Rectal smooth muscle tissue (tissue), 1 donor: ENCODE measurements around the gene LBX1.

ENCODE experiments used
- H3K27ac ChIP-seq: one replicate; pipeline ENCODE4 v1.7.0; 2013; ENCODE audit warnings: low read depth, low read length, inconsistent platforms
- H3K27me3 ChIP-seq: one replicate; pipeline ENCODE4 v1.7.0; 2013; ENCODE audit warnings: low read length; ENCODE audit not compliant: control insufficient read depth, insufficient read depth
- H3K36me3 ChIP-seq: one replicate; pipeline ENCODE4 v1.7.0; 2013; ENCODE audit warnings: low read length; ENCODE audit not compliant: control insufficient read depth, insufficient read depth
- H3K4me1 ChIP-seq: one replicate; pipeline ENCODE4 v1.7.0; 2013; ENCODE audit warnings: low read length; ENCODE audit not compliant: control insufficient read depth, insufficient read depth
- H3K4me3 ChIP-seq: one replicate; pipeline ENCODE4 v1.7.0; 2013; ENCODE audit warnings: low read length
- H3K9ac ChIP-seq: one replicate; pipeline ENCODE4 v1.7.0; 2013; ENCODE audit warnings: low read length

LBX1 gene

GRCh38 chr10:101228153-101228965, 904 bp downstream of the LBX1 start:
- no peak overlapping the region for H3K4me3 ChIP-seq

GRCh38 chr10:101227429-101228152, 1.7 kb downstream of the LBX1 start:
- Histone ChIP-seq H3K36me3 (no peaks in the 10 kb centered on the region), H3K4me3 (no peak overlapping the region), H3K9ac (no peak overlapping the region)

More at GRCh38 chr10:101228153-101228965, 904 bp downstream of the LBX1 start:
- no peak overlapping the region for H3K27ac ChIP-seq
- peaks cover 7% of the 10 kb centered on the region for H3K4me1 ChIP-seq
- H3K9ac ChIP-seq, result no peak overlapping the region
- H3K27me3 ChIP-seq, result peaks cover 77% of the 10 kb centered on the region
- no peaks in the 10 kb centered on the region for H3K36me3 ChIP-seq

DNA sequence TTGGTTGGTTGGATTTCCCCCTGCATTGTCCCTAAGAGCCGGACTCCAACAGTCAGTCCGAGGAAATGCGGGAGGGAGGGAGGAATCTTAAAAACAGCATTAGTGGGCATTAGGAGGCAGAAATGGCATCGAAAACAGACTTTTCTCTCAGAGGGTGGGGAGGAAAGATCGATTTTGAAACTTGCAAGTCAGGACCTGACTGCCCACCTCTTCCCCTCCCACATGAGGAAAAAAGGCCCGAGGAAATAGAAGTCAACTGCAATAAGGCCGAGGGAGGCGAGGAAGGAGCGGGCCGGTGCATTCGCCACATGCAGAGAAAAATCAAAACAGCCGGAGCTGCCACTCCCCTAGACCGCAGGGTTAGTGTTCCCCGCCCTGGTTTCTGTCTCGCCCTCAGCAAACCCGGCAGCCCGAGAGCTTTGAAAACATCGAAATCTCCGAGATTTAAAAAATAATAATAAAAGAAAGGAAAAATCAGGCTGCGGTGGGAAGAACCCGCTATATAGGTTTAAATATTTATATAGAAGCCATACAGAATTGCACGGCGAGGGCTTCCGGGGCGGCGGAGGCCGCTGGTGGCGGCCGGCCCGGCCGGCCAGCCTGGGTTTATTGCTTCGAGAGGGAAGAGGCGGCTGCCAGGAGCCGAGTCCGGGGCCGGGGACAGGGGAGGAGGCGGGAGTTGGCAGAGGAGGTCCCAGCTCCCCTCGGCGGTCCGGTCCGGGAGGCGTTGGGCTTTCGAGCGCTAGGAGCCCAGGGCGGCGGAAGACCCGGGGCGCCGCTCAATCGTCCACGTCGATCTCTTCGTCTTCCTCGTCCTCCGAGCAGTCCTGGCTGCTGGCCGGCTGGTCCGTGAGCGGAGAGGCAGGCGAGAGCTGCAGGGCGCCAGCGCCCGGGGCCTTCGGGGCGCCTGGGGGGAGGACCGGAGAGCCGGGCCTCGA, 2.5 kb downstream of the LBX1 start:
- H3K27ac ChIP-seq, result no peak overlapping the region
- H3K9ac ChIP-seq, result no peak overlapping the region
- peaks cover 84% of the 10 kb centered on the region for H3K27me3 ChIP-seq
- peaks cover 11% of the 10 kb centered on the region for H3K4me1 ChIP-seq
- H3K36me3 ChIP-seq, result no peaks in the 10 kb centered on the region
- H3K4me3 ChIP-seq, result peak overlapping the region; percentile 24

More at GRCh38 chr10:101227429-101228152, 1.7 kb downstream of the LBX1 start:
- Histone ChIP-seq H3K27me3 (peaks cover 78% of the 10 kb centered on the region), H3K27ac (no peak overlapping the region), H3K4me1 (peaks cover 11% of the 10 kb centered on the region)

- H3K27me3 ChIP-seq, result peaks cover 83% of the 10 kb centered on the region
- H3K4me1 ChIP-seq, result peaks cover 11% of the 10 kb centered on the region
- H3K4me3 ChIP-seq, result peak overlapping the region; percentile 33
- H3K27ac ChIP-seq, result no peak overlapping the region
- H3K36me3 ChIP-seq, result no peaks in the 10 kb centered on the region
- H3K9ac ChIP-seq, result no peak overlapping the region
These were observed 3.3 kb downstream of the LBX1 start for GRCh38 chr10:101225846-101226421.

DNA sequence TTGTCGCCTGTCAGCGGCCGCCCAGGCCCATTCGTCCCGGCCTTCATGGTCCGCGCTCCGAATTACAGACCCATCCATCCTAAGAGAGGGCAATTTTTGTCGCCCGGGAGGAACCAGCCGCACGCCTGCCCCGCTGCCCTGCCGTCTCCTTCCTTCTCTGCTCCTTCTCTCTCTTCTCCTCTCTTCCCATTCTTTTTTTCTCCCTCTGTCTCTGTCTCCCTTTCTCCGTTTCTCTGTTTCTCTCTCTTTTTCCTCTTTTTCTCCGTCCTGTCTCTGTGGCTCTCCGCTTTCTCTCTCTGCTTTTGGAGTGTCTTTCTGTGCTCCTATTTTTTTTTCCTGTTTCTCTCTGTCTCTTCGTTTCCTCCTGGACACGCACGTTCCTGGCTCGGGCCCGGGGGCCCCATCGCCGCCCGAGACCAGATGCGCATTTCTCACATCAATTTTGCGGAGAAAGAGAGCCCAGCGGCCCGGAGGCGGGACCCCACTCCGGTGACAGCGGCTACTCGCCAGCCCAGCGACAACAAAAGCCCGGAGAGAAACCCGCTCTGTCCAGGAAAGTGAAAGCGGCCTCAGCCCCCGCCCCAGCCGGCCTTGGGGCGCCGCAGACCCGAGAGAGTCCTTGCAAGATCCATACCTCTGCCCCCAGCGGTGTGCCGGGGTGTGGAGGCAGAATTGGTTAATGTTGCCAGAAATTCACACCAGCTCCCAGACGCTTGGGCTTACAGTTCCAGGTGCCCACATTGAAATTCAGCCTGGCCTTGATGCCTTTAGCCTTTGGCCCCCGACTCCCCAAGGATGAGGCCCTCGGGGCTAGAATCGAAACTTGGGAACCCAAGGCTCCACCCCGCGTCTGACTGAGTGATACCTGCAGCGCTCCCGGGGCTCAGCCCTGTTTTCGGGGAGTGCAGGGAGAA, 4.1 kb downstream of the LBX1 start:
- Histone ChIP-seq H3K4me3 (peak overlapping the region; percentile 33), H3K36me3 (no peaks in the 10 kb centered on the region), H3K9ac (no peak overlapping the region), H3K4me1 (peaks cover 11% of the 10 kb centered on the region), H3K27me3 (peaks cover 84% of the 10 kb centered on the region), H3K27ac (no peak overlapping the region)

- no peak overlapping the region for H3K4me3 ChIP-seq
These were observed 5.0 kb downstream of the LBX1 start for GRCh38 chr10:101224060-101224909.

DNA sequence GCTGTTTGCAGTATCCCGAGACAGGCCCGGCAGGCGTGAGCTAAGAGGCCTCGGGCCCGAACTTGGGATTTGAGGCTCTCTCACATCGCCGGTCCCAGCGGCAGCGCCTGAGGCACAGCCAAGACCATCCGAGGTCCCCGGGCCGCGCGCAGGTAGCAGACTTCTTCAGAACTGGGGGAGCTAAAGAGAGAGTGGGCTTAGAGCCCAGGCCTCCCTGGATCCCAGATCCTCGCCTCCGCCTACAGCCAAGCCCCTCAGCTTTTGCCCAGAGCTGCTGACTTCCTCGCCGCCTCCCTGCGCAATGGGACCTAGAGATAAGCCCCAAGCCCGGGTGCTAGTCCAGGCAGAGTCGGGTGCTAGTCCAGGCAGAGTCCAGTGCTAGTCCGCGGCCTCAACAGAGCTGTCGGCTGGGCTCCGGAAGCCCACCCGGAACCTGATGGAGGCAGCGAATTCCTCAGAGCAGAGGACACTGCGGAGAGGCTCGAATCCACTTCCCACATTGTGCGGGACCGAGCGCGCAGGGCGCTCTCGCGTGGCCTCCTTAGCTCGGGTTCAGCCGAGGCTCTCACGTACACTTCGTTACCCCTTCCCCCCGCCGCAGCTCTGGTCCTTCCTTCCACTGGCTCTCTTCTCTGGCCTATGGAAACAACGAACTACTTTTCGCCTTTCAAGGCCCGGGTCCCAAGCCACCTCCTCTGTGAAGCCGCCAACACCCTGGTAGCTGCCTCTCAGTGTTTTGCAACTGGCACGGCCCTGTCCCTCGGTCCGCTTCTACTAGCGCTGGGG, 5.8 kb downstream of the LBX1 start:
- Histone ChIP-seq H3K27ac (no peak overlapping the region), H3K4me1 (peaks cover 7% of the 10 kb centered on the region), H3K4me3 (peak overlapping the region; percentile 59), H3K36me3 (no peaks in the 10 kb centered on the region), H3K9ac (no peak overlapping the region), H3K27me3 (peaks cover 86% of the 10 kb centered on the region)

More at GRCh38 chr10:101224060-101224909, 5.0 kb downstream of the LBX1 start:
- H3K27me3 ChIP-seq, result peaks cover 86% of the 10 kb centered on the region
- H3K9ac ChIP-seq, result no peak overlapping the region
- H3K27ac ChIP-seq, result no peak overlapping the region
- H3K4me1 ChIP-seq, result peaks cover 10% of the 10 kb centered on the region
- H3K36me3 ChIP-seq, result no peaks in the 10 kb centered on the region

GRCh38 chr10:101222683-101223273, 6.5 kb downstream of the LBX1 start:
- peaks cover 7% of the 10 kb centered on the region for H3K4me1 ChIP-seq
- H3K4me3 ChIP-seq, result peak overlapping the region; percentile 59
- H3K36me3 ChIP-seq, result no peaks in the 10 kb centered on the region
- H3K27me3 ChIP-seq, result peaks cover 85% of the 10 kb centered on the region
- no peak overlapping the region for H3K27ac ChIP-seq
- no peak overlapping the region for H3K9ac ChIP-seq

GRCh38 chr10:101221963-101222531, 7.2 kb downstream of the LBX1 start:
- peaks cover 84% of the 10 kb centered on the region for H3K27me3 ChIP-seq
- peaks cover 7% of the 10 kb centered on the region for H3K4me1 ChIP-seq

More at GRCh38 chr10:101221963-101222531, 7.2 kb downstream of the LBX1 start:
- H3K9ac ChIP-seq, result no peak overlapping the region
- no peak overlapping the region for H3K4me3 ChIP-seq
- H3K36me3 ChIP-seq, result no peaks in the 10 kb centered on the region
- H3K27ac ChIP-seq, result no peak overlapping the region
